Panc1 (cell line): ENCODE results near the gene ZNF334. TPM values are rescaled to one million over a fixed set of nuclear protein-coding genes. Genes with fewer than 3 reads are reported as not detected.

Experiments
- ATAC-seq: fragments of 200-7000 bp; cut with Tn5 transposase; 2 replicates; pipeline ENCODE4 v1.9.1; 2020; ENCODE audit warnings: mild to moderate bottlenecking, moderate library complexity
- BruUV-seq: library from RNA; stranded (reverse); fragments of 400-500 nt; replicated peaks from 2 replicates; lab custom pipeline; 2021; lab: Mats Ljungman, UMichigan
- CTCF ChIA-PET: fragments of 300-600 bp; sonication (Branson Sonifier 250); formaldehyde crosslinking; loops from one replicate; lab custom pipeline; 2022; ENCODE audit warnings: antibody characterized with exemption; lab: Charles Lee
- POLR2A ChIA-PET: fragments of 300-600 bp; sonication (Branson Sonifier 250); formaldehyde crosslinking; loops from one replicate; lab custom pipeline; 2022; ENCODE audit warnings: antibody characterized with exemption; lab: Charles Lee
- DNase-seq: peaks from one replicate; pipeline ENCODE4 v3.0.0-alpha.2; 2010; ENCODE audit warnings: low read depth, low spot score
- H3K27ac ChIP-seq: 2 replicates; pipeline ENCODE4 v1.5.1; 2011; ENCODE audit warnings: mild to moderate bottlenecking, low read length, inconsistent platforms
- H3K27me3 ChIP-seq: fragments of 200-500 bp; sonication (Bioruptor generic); 2 replicates; pipeline ENCODE4 v1.6.0; 2014; ENCODE audit warnings: low read length, inconsistent platforms; ENCODE audit not compliant: control insufficient read depth, insufficient read depth
- H3K36me3 ChIP-seq: fragments of 200-500 bp; sonication (Bioruptor generic); 2 replicates; pipeline ENCODE4 v1.5.1; 2014; ENCODE audit warnings: inconsistent platforms, mild to moderate bottlenecking, low read length, moderate library complexity; ENCODE audit not compliant: control insufficient read depth, insufficient read depth
- H3K4me1 ChIP-seq: 2 replicates; pipeline ENCODE4 v1.5.1; 2011; ENCODE audit warnings: inconsistent platforms, mild to moderate bottlenecking, low read length, moderate library complexity; ENCODE audit not compliant: control insufficient read depth, insufficient read depth
- H3K4me3 ChIP-seq, 2 experiments: 2 replicates each; pipeline ENCODE4 v1.5.1; 2011 to 2012; ENCODE audit warnings: low read depth in 2 of 2, low read length in 2 of 2, mild to moderate bottlenecking in 2 of 2, inconsistent platforms in 1 of 2, moderate library complexity in 1 of 2
- H3K9me3 ChIP-seq: fragments of 200-500 bp; sonication (Bioruptor generic); 2 replicates; pipeline ENCODE4 v1.5.1; 2014; ENCODE audit warnings: low read depth, mild to moderate bottlenecking, inconsistent platforms, low read length, moderate library complexity; ENCODE audit not compliant: control insufficient read depth, insufficient read depth
- CTCF ChIP-seq: fragments of 450-650 bp; IDR thresholded peaks from 2 replicates; pipeline ENCODE4 v1.5.1; 2017; ENCODE audit warnings: mild to moderate bottlenecking
- POLR2AphosphoS5 ChIP-seq: IDR thresholded peaks from 2 replicates; pipeline ENCODE4 v1.6.1; 2012; ENCODE audit warnings: mild to moderate bottlenecking, low read depth, low read length, moderate library complexity
- REST ChIP-seq, 2 experiments: IDR thresholded peaks; 2 replicates each; pipeline ENCODE4 v1.6.1; 2011 to 2012; ENCODE audit warnings: low read depth in 2 of 2, control low read depth in 1 of 2, low read length in 1 of 2, mild to moderate bottlenecking in 1 of 2, moderate library complexity in 1 of 2; ENCODE audit not compliant: insufficient read depth in 1 of 2
- SIN3A ChIP-seq: IDR thresholded peaks from 2 replicates; pipeline ENCODE4 v1.6.1; 2012; ENCODE audit warnings: low read depth, mild to moderate bottlenecking, low read length, moderate library complexity, borderline replicate concordance; ENCODE audit not compliant: insufficient read depth
- TCF7L2 ChIP-seq: IDR thresholded peaks from 2 replicates; pipeline ENCODE4 v1.6.1; 2011; ENCODE audit warnings: mild to moderate bottlenecking, low read depth, low read length, inconsistent platforms
- in situ Hi-C: cut with HindIII; loops from 2 replicates; pipeline ENCODE4 v1.10.0; 2016; ENCODE audit warnings: low sequenced_read_pairs, low pct_unique_long_range_greater_than_20kb
- intact Hi-C: fragments of 100-400 bp; cut with micrococcal nuclease; formaldehyde crosslinking; loops from one replicate; pipeline ENCODE4 v1.10.0; 2022; ENCODE audit not compliant: unreplicated experiment
- total RNA-seq: library from RNA; stranded (reverse); gene quantifications from one replicate; pipeline ENCODE4 v1.2.1, GENCODE V29; 2021; ENCODE audit not compliant: unreplicated experiment

The ZNF334 gene
- total RNA-seq, 1 experiment from 2014 or later, result 0.28 TPM

GRCh38 chr20:46543959-46544358 lies 30.6 kb upstream of the ZNF334 start:
- CTCF ChIA-PET, result no interaction called here

GRCh38 chr20:46543033-46543432 lies 29.7 kb upstream of the ZNF334 start:
- H3K4me1 ChIP-seq, result no peaks in the 10 kb centered on the region
- no peak for TF ChIP-seq SIN3A
- TF ChIP-seq TCF7L2, result no peak
- no peak for TF ChIP-seq POLR2AphosphoS5
- TF ChIP-seq REST (IDR thresholded peaks at IDR 0.05; ENCODE audit: insufficient read depth in 1 of 2, low read depth in 2 of 2, low read length in 1 of 2), result no peak
- no peak for TF ChIP-seq CTCF
- intact Hi-C loops (no loop called here), in situ Hi-C loops (no loop called here)
- BruUV-seq, result no TSS peak
- ATAC-seq (no peak), DNase-seq (no peak)
- CTCF ChIA-PET, result no interaction called here
- no peaks in the 10 kb centered on the region for H3K36me3 ChIP-seq
- no peak overlapping the region for H3K4me3 ChIP-seq
- H3K9me3 ChIP-seq, result no peaks in the 10 kb centered on the region
- POLR2A ChIA-PET, result no interaction called here
- H3K27me3 ChIP-seq, result no peaks in the 10 kb centered on the region
- no peak overlapping the region for H3K27ac ChIP-seq

More at GRCh38 chr20:46543959-46544358, 30.6 kb upstream of the ZNF334 start:
- DNase-seq, result no peak
- TF ChIP-seq TCF7L2, result no peak
- no peak for TF ChIP-seq POLR2AphosphoS5
- no peak for TF ChIP-seq CTCF
- no peak for TF ChIP-seq SIN3A
- TF ChIP-seq REST (IDR thresholded peaks at IDR 0.05; ENCODE audit: insufficient read depth in 1 of 2, low read depth in 2 of 2, low read length in 1 of 2), result no peak
- intact Hi-C loops (no loop called here), in situ Hi-C loops (no loop called here)
- POLR2A ChIA-PET, result no interaction called here
- H3K27ac ChIP-seq, result no peak overlapping the region
- H3K36me3 ChIP-seq, result no peaks in the 10 kb centered on the region
- no peak for ATAC-seq
- H3K4me1 ChIP-seq, result no peaks in the 10 kb centered on the region
- no TSS peak for BruUV-seq
- H3K27me3 ChIP-seq, result no peaks in the 10 kb centered on the region
- H3K4me3 ChIP-seq, result no peak overlapping the region
- H3K9me3 ChIP-seq, result no peaks in the 10 kb centered on the region
